ENCODE data around the gene OR2AG2. TPM values are rescaled to one million over a fixed set of nuclear protein-coding genes. Genes with fewer than 3 reads are reported as not detected.
A peak's percentile ranks its signal among the peaks of the same experiment; 100 is the strongest.

The OR2AG2 gene
- total RNA-seq (0.19 TPM), polyA plus RNA-seq (ENCODE audit: insufficient read depth, low read depth, low replicate concordance) (not detected)
- long read RNA-seq, donor 1, result 0 reads
- long read RNA-seq, donor 2, result 0 reads
- long read RNA-seq, donor 3, result 0 reads
- long read RNA-seq, donor 4, result 0 reads
- long read RNA-seq, donor 5, result 0 reads
- long read RNA-seq, donor 6, result 0 reads
- long read RNA-seq, donor 7, result 0 reads
- long read RNA-seq, donor 8, result 0 reads
- long read RNA-seq, donor 9, result 0 reads
- long read RNA-seq, donor 10, result 0 reads

DNA sequence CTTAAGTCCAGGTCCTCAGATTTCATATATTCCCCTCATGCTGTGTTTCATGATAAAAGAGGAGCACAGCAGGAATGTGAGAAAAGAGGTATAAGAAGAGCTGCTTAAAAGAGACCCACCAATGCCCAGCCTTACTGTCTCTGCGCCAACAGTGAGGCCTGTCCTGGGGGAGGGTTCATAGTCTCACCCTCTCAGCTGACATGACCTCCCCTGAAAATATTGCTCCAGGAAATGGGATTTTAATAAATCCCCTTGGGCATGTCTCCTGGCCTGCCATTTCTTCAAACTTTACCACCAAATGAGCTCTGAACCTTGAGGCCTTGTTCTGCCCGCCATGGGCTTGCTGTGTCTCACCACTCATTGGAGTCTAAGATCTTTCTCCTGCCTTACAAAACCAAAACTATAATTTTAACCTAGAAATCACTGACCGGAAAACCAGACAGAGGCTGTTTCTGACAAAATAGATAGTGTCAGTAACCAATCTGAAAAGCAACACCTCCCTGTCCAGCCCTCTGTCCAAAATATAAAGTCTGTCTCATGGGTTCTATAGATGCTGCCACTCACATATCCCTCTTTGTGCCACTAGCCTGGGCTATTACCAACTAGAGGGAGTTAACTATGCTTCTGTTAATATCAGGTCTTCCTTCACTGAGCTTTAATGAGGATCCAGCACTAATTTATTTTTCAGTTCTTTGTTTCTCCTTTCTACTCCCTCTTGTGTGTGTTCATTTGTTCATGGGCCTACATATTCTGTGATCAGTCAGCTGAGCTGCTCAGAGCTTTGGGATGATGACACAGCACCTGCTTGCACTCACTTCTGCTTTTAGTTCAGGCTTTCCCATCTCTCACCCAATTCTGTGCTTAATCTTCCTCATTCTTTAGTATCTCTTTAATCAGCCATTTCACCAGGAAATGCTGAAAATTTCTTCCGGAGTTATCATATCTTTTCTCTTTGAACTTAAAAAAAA lies at the start of gene OR2AG2:
Gene OR2AG2 (minus strand): TSS at position 51 of the 968 bp plus-strand sequence. CDS start 3,019 bp downstream, outside the sequence.
- TF ChIP-seq, protein P1, sequence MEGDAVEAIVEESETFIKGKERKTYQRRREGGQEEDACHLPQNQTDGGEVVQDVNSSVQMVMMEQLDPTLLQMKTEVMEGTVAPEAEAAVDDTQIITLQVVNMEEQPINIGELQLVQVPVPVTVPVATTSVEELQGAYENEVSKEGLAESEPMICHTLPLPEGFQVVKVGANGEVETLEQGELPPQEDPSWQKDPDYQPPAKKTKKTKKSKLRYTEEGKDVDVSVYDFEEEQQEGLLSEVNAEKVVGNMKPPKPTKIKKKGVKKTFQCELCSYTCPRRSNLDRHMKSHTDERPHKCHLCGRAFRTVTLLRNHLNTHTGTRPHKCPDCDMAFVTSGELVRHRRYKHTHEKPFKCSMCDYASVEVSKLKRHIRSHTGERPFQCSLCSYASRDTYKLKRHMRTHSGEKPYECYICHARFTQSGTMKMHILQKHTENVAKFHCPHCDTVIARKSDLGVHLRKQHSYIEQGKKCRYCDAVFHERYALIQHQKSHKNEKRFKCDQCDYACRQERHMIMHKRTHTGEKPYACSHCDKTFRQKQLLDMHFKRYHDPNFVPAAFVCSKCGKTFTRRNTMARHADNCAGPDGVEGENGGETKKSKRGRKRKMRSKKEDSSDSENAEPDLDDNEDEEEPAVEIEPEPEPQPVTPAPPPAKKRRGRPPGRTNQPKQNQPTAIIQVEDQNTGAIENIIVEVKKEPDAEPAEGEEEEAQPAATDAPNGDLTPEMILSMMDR (IDR thresholded peaks at IDR 0.05; ENCODE audit: borderline replicate concordance, extremely low read depth, insufficient read depth), result no peak
- Histone ChIP-seq H3K9ac (ENCODE audit: low read length in 3 of 3) (no peak within 1 kb of the TSS), H3K27ac (ENCODE audit: low read depth in 2 of 2, low read length in 2 of 2) (no peak within 1 kb of the TSS), H3K9me3 (ENCODE audit: control insufficient read depth in 2 of 3, insufficient read depth in 1 of 3, low read length in 3 of 3) (no peaks in the 10 kb centered on the region), H3K4me3 (ENCODE audit: low read length in 3 of 3) (no peak within 1 kb of the TSS), H3K36me3 (ENCODE audit: control insufficient read depth in 2 of 3, insufficient read depth in 3 of 3, low read length in 3 of 3) (no peaks in the 10 kb centered on the region), H3K4me1 (ENCODE audit: control insufficient read depth in 2 of 3, insufficient read depth in 2 of 3, low read depth in 1 of 3, low read length in 3 of 3) (no peaks in the 10 kb centered on the region), H3K27me3 (ENCODE audit: control insufficient read depth, insufficient read depth, low read length) (no peaks in the 10 kb centered on the region)
- intact Hi-C loops (cut with DNase I), result no loop called here
- FAIRE-seq (no peak), DNase-seq (peak in 2 of 5 donors; percentile 8 to 26)

DNA sequence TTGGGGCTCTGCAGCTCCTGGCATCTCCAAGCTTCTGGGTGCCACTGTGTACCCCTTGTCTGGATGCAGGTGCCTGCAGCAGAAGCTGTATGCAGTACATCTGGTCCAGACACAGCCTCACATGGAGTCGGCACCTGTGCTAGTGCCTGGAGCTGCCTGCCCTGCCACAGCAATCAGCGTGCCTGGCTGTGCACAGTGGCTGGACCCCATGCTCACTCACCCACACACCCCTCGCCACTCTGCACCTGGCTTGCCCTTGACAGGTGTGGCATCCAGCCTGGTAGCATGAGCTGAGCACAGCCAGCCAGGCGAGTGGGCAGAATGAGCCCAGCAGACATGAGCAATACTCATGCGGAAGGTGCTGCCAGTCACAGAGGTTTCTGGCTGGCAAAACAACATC lies 47.2 kb upstream of the OR2AG2 start:
- no peak for FAIRE-seq
- H3K9me3 ChIP-seq (ENCODE audit: control insufficient read depth in 2 of 3, insufficient read depth in 1 of 3, low read length in 3 of 3), result no peaks in the 10 kb centered on the region
- no peak overlapping the region for H3K4me3 ChIP-seq (ENCODE audit: low read length in 3 of 3)
- no peak overlapping the region for H3K27ac ChIP-seq (ENCODE audit: low read depth in 2 of 2, low read length in 2 of 2)
- TF ChIP-seq, protein P1 (IDR thresholded peaks at IDR 0.05; ENCODE audit: borderline replicate concordance, extremely low read depth, insufficient read depth), result no peak
- intact Hi-C loops (cut with DNase I), result no loop called here
- H3K36me3 ChIP-seq (ENCODE audit: control insufficient read depth in 2 of 3, insufficient read depth in 3 of 3, low read length in 3 of 3), result no peaks in the 10 kb centered on the region
- H3K4me1 ChIP-seq (ENCODE audit: control insufficient read depth in 2 of 3, insufficient read depth in 2 of 3, low read depth in 1 of 3, low read length in 3 of 3), result no peaks in the 10 kb centered on the region
- H3K9ac ChIP-seq (ENCODE audit: low read length in 3 of 3), result no peak overlapping the region
- DNase-seq, result no peak
- no peaks in the 10 kb centered on the region for H3K27me3 ChIP-seq (ENCODE audit: control insufficient read depth, insufficient read depth, low read length)

- no peaks in the 10 kb centered on the region for H3K36me3 ChIP-seq (ENCODE audit: control insufficient read depth in 2 of 3, insufficient read depth in 3 of 3, low read length in 3 of 3)
- H3K4me3 ChIP-seq (ENCODE audit: low read length in 3 of 3), result no peak overlapping the region
- intact Hi-C loops (cut with DNase I), result no loop called here
- H3K27ac ChIP-seq (ENCODE audit: low read depth in 2 of 2, low read length in 2 of 2), result no peak overlapping the region
- H3K9ac ChIP-seq (ENCODE audit: low read length in 3 of 3), result no peak overlapping the region
- DNase-seq (no peak), FAIRE-seq (no peak)
- no peaks in the 10 kb centered on the region for H3K4me1 ChIP-seq (ENCODE audit: control insufficient read depth in 2 of 3, insufficient read depth in 2 of 3, low read depth in 1 of 3, low read length in 3 of 3)
- TF ChIP-seq, protein P1 (IDR thresholded peaks at IDR 0.05; ENCODE audit: borderline replicate concordance, extremely low read depth, insufficient read depth), result no peak
- no peaks in the 10 kb centered on the region for H3K27me3 ChIP-seq (ENCODE audit: control insufficient read depth, insufficient read depth, low read length)
- H3K9me3 ChIP-seq (ENCODE audit: control insufficient read depth in 2 of 3, insufficient read depth in 1 of 3, low read length in 3 of 3), result no peaks in the 10 kb centered on the region
Measured at GRCh38 chr11:6817694-6818093, 45.9 kb upstream of the OR2AG2 start.
